ENCODE results near the gene CGB1. TPM values are rescaled to one million over a fixed set of nuclear protein-coding genes. Genes with fewer than 3 reads are reported as not detected.

CGB1 gene
- not detected for total RNA-seq

DNA sequence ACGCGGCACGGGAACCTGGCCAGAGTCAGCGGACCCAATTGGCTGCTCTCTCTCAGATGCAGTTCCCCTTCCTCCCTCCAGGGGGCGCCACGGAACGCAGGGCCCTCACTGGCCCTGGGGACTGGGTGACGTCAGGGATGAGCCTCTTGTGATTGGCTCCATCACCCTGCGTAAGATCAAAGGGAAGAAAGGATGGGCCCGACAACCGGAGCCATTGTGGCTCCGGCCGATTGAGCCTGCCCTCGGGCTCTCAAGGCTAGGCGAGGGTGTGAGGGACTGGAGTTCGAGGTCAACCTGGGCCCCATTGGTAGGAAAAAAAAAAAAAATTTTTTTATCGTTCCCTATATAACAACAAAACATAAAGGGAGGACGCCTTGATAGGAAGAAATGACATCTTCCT is at the start of gene CGB1:
TSS of gene CGB1 (minus strand) at position 81 of the 400 bp plus-strand sequence. CDS start 184 bp downstream, outside the sequence.

DNA sequence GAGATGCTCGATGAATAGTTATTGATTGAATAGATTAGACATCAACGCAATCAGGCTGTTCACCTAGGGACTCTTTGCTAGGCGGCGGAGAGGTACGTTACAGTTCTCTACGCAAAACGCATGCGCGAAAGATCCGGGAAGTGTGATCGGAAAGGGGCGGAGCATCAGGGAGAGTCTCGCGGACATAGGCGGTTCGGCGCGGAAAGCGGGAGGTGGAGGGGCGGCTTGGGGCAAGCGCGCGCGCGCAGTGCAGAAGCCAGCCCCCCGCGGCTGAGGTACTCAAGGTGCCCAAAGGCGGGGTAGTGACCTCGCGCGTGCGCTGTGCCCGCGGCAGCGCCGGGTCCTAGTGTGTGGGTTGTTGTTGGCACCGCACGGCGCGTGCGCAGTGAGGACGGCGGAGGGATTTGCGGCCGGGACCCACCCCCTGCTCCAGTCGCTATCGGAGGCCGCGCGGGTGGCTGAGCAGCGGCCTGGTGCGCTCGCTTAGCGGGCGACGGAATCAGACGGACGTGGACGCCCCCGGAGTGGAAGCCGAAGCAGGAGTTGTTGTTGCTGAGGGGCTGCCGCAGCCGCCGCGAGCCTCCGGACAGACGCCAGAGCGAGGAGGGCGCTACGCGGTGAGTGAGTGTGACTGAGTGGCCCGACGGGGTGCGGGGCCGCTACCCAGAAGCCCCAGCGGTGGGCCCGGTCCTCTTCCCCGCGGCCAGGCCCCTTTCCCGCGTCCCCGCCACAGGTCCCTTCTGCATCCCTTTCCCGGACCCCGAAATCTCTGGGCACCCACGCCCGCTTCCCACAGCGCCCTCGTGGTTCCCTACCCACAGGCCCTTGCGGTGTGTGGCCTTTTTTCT is 48.5 kb upstream of the CGB1 start, which contains the start of gene SNRNP70:
TSS of gene SNRNP70 (plus strand) at position 432 of the 848 bp plus-strand sequence. CDS start 964 bp downstream, outside the sequence.

GRCh38 chr19:49064768-49065611 is 28.3 kb upstream of the CGB1 start, which contains the start of gene NTF4:
Gene NTF4 (minus strand): TSS chr19:49064818. CDS start chr19:49061997, 2,821 bp downstream.

DNA sequence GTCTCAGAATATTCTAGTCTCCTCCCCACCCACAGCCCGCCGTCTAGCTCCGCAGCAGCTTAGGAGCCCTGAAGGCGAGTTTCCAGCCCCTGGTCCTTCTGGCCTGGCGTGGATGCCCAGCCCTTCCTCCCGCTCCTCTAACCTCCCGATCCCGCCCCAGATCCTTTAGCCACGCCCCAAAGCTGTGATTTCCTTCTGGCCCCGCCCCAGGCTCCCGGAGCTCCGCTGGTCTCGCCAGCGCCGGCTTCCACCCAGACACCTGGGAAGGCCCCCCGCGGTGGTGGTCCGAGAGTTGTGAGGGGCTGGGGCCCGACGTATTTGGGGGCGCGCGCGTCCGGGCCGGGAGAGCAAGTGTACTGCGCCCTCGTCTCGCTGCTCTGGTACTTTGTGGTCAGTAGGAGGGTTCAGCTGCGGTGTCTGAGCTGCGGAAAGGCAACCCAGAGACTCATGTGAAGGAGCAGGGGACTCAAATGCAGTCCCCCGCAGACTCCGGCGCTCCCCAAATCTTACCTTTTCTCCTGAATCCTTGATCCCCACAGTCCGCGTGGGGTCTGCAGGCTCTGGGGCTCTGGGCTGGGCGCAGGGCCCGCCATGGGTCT is 21.0 kb upstream of the CGB1 start, which contains the start of gene CGB7:
TSS of gene CGB7 (minus strand) at position 114 of the 599 bp plus-strand sequence. CDS start 2,374 bp downstream, outside the sequence.

DNA sequence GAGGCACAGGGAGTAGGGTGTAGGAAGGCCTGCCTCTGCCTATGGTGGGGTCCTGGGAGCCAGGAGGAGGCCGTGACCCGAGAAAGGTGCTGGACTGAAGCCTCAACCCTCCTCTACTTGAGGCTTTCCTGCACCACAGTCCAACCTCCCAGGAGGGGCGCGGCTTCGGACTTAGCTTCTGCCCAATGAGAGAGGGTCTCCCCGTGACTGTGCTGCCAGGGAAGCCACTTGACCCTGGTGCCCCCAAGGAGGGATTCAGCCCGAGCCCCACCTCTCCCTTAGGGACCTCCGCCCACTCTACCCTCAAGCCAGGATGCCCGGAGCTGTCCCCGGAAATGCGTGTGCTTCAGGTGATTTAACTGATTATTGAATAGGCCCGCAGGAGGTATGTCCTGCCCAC is 12.3 kb upstream of the CGB1 start, which contains the start of gene CGB8:
TSS of gene CGB8 (minus strand) at position 101 of the 400 bp plus-strand sequence. CDS start 372 bp downstream, outside the sequence.

DNA sequence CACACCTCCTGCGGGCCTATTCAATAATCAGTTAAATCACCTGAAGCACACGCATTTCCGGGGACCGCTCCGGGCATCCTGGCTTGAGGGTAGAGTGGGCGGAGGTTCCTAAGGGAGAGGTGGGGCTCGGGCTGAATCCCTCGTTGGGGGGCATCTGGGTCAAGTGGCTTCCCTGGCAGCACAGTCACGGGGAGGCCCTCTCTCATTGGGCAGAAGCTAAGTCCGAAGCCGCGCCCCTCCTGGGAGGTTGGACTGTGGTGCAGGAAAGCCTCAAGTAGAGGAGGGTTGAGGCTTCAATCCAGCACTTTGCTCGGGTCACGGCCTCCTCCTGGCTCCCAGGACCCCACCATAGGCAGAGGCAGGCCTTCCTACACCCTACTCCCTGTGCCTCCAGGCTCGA is 6.9 kb upstream of the CGB1 start, which contains the start of gene CGB5:
TSS of gene CGB5 (plus strand) at position 301 of the 400 bp plus-strand sequence. CDS start 362 bp downstream, outside the sequence.

GRCh38 chr19:49031642-49032301 is 4.9 kb downstream of the CGB1 start, which contains the start of gene CGB2:
Gene CGB2 (plus strand): TSS chr19:49031890. CDS start chr19:49032096, 206 bp downstream.

GRCh38 chr19:49024233-49024632 is 12.5 kb downstream of the CGB1 start, which contains the start of gene CGB3:
Gene CGB3 (minus strand): TSS chr19:49024333. CDS start chr19:49023971, 362 bp downstream.

DNA sequence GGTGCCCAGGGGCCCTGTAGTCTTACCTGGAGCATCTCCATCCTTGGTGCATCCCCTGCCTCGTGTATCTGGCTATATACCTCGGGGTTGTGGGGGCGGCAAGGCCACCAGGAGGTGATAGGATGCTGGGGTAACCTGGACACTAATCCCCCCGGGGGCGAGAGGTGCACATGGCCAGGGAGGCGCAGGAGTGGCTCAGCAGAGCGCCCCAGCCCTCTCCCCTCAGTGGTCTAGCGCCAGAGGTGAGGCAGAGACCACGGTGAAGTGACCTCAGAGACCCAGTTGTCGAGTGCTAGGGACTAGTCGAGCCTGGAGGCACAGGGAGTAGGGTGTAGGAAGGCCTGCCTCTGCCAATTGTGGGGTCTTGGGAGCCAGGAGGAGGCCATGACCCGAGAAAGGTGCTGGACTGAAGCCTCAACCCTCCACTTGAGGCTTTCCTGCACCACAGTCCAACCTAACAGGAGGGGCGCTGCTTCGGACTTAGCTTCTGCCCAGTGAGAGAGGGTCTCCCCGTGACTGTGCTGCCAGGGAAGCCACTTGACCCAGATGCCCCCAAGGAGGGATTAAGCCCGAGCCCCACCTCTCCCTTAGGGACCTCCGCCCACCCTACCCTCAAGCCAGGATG is 19.5 kb downstream of the CGB1 start, which contains the start of gene LHB:
TSS of gene LHB (minus strand) at position 51 of the 625 bp plus-strand sequence. CDS start at position 41, 10 bp downstream.

GRCh38 chr19:48993175-48994034 is 43.3 kb downstream of the CGB1 start, which contains the start of the genes GYS1 and RUVBL2:
Gene GYS1 (minus strand): TSS chr19:48993309. CDS start chr19:48993112, 197 bp downstream.
Gene RUVBL2 (plus strand): TSS chr19:48993887. CDS start chr19:48993912, 25 bp downstream.

Small RNAs within 50 kb of the gene (small RNA-seq; reads per million reads assigned to genes)
- gene MIR6798 (ENCODE audit: low replicate concordance) (not detected), gene RN7SL708P (ENCODE audit: low replicate concordance) (not detected)

Other genes with a start within 250 kb of the CGB1 start
- gene BCAT2, start 225.9 kb downstream of the CGB1 start, total RNA-seq: 14.4 TPM
- gene HSD17B14, start 200.4 kb downstream of the CGB1 start, total RNA-seq: 1.3 TPM
- not detected for gene PLEKHA4, start 168.3 kb downstream of the CGB1 start, total RNA-seq
- gene PPP1R15A, start 164.5 kb downstream of the CGB1 start, total RNA-seq: 31.6 TPM
- not detected for gene TULP2, start 138.2 kb downstream of the CGB1 start, total RNA-seq
- 46.6 TPM for gene NUCB1, start 136.6 kb downstream of the CGB1 start, total RNA-seq
- gene DHDH, start 103.2 kb downstream of the CGB1 start, total RNA-seq: not detected
- gene BAX, start 82.0 kb downstream of the CGB1 start, total RNA-seq: 7.8 TPM
- 551 TPM for gene FTL, start 71.6 kb downstream of the CGB1 start, total RNA-seq
- 27.5 TPM for gene GYS1, start 43.6 kb downstream of the CGB1 start, total RNA-seq
- 92.6 TPM for gene RUVBL2, start 43.0 kb downstream of the CGB1 start, total RNA-seq
- gene LHB, start 19.8 kb downstream of the CGB1 start, total RNA-seq: not detected
- not detected for gene CGB3, start 12.6 kb downstream of the CGB1 start, total RNA-seq
- gene CGB2, start 5.0 kb downstream of the CGB1 start, total RNA-seq: not detected
- gene CGB5, start 7.0 kb upstream of the CGB1 start, total RNA-seq: not detected
- gene CGB8, start 12.2 kb upstream of the CGB1 start, total RNA-seq: not detected
- not detected for gene CGB7, start 20.9 kb upstream of the CGB1 start, total RNA-seq
- not detected for gene NTF4, start 27.9 kb upstream of the CGB1 start, total RNA-seq
- gene KCNA7, start 35.8 kb upstream of the CGB1 start, total RNA-seq: not detected
- gene SNRNP70, start 48.6 kb upstream of the CGB1 start, total RNA-seq: 278 TPM
- 21.6 TPM for gene LIN7B, start 77.5 kb upstream of the CGB1 start, total RNA-seq
- gene C19orf73, start 82.2 kb upstream of the CGB1 start, total RNA-seq: not detected
- 37.6 TPM for gene PPFIA3, start 82.6 kb upstream of the CGB1 start, total RNA-seq
- 0.31 TPM for gene HRC, start 118.5 kb upstream of the CGB1 start, total RNA-seq
- 6.6 TPM for gene TRPM4, start 120.9 kb upstream of the CGB1 start, total RNA-seq